HK-2 (cell line): ENCODE measurements around the gene GHITM.

Source experiments
- DNase-seq: peaks from one replicate; pipeline ENCODE4 v3.0.0-alpha.2; 2018; ENCODE audit not compliant: unreplicated experiment

The GHITM gene

GRCh38 chr10:84200537-84201243 lies 61.4 kb downstream of the GHITM start:
- DNase-seq = no peak

DNA sequence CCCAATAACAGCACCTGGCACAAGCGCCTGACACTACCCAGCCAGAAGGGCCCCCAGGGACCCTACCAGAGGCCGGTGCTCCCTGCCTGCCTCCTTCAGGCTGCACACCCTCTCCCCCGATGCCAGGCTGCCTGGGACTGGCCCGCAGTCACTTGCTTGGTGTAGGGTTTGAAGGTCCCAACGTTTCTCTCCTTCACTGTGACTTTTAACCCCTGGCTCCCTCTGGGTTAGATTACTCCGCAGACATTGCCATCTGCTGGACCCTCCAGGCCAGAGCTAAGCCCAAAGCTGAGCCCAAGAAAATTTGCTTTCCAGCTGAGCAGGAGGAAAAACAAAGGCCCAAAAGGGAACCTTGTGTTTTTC lies 61.9 kb downstream of the GHITM start:
- no peak for DNase-seq

- no peak for DNase-seq
Measured at GRCh38 chr10:84201682-84202081, 62.4 kb downstream of the GHITM start.

- DNase-seq = no peak
Measured at GRCh38 chr10:84202349-84202748, 63.0 kb downstream of the GHITM start.
